GM12874 (cell line): ENCODE data around the gene TBRG4.

Experiments used
- TF ChIP-seq, protein P1 (sequence below): IDR thresholded peaks from 2 replicates; pipeline ENCODE4 v1.5.1; 2011; ENCODE audit warnings: low read depth, mild to moderate bottlenecking, control low read depth, low read length, moderate library complexity; ENCODE audit not compliant: insufficient read depth

Gene TBRG4

DNA sequence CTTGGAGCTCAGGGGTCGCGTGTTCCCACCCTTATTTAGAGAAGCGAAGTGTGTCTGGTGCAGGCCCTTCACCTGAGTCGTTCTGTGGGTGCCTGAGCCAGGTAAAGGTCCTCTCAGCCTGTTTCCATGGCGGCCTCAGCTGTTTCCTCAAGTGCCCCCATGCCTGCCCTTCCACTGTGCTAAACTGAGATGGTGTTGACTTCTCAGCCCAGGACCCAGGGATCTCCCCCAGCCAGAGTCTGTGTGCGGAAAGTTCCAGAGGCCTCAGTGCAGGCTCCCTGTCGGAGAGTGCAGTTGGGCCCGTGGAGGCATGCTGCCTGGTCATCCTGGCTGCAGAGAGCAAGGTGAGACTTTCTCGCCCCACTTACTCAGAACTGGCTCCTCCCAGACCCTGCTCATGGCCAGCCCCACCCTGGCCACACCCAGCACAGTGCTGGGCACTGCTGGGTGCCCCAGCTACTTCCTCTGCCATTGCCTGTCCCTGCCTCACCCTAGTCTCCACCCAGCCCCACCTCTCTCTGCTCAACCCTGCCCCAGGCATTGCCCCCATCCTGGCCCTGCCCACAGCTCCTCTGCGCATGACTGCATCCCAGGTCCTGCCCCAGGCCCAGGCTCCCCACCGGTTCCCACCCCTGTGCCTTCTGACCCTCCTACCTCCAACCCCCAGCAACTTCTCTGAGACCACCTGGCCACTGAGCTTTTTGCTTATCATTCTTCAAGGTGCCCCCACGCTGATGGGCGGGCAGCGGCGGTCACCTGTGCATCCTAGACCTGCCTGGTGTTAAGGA lies 43.1 kb downstream of the TBRG4 start:
- TF ChIP-seq, protein P1, sequence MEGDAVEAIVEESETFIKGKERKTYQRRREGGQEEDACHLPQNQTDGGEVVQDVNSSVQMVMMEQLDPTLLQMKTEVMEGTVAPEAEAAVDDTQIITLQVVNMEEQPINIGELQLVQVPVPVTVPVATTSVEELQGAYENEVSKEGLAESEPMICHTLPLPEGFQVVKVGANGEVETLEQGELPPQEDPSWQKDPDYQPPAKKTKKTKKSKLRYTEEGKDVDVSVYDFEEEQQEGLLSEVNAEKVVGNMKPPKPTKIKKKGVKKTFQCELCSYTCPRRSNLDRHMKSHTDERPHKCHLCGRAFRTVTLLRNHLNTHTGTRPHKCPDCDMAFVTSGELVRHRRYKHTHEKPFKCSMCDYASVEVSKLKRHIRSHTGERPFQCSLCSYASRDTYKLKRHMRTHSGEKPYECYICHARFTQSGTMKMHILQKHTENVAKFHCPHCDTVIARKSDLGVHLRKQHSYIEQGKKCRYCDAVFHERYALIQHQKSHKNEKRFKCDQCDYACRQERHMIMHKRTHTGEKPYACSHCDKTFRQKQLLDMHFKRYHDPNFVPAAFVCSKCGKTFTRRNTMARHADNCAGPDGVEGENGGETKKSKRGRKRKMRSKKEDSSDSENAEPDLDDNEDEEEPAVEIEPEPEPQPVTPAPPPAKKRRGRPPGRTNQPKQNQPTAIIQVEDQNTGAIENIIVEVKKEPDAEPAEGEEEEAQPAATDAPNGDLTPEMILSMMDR, result no peak

DNA sequence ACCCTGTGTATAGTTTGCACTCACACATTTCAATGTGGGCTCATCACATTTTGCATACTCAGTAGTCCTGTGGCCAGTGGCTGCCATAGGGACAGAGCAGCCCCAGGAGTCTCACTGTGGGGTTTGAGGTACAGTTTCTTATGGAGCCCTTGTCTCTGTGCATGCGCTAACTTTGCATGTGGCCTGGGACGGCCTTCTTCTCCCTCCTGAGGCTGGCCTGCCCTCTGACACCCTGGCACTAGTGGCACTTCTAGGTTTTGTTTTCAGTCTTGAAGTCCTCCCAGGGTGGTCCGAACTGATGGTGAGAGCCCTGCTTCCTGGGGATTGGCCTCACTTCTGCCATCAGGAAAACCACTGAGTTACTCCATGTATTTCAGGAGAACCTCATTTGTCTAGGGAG lies 43.9 kb downstream of the TBRG4 start:
- TF ChIP-seq, protein P1, result no peak

DNA sequence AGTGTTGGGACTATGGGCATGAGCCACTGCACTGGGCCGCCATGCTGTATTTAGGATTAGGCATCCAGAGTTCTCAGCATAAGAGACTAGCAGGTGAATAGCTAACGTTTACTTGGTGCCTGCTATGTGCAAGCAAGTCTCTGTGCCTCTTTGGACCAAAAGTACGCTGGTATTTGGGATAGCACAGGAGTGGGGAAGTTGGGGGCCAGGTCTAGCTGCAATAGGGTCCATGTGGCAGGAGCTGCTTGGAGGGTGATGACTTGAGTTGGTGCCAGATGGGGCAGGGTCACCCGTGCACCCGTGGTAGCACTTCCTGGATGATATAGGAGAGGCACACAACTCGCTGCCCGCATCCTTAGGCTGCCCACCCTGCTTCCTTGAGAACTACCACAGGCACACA lies 45.1 kb downstream of the TBRG4 start:
- TF ChIP-seq, protein P1, result no peak

DNA sequence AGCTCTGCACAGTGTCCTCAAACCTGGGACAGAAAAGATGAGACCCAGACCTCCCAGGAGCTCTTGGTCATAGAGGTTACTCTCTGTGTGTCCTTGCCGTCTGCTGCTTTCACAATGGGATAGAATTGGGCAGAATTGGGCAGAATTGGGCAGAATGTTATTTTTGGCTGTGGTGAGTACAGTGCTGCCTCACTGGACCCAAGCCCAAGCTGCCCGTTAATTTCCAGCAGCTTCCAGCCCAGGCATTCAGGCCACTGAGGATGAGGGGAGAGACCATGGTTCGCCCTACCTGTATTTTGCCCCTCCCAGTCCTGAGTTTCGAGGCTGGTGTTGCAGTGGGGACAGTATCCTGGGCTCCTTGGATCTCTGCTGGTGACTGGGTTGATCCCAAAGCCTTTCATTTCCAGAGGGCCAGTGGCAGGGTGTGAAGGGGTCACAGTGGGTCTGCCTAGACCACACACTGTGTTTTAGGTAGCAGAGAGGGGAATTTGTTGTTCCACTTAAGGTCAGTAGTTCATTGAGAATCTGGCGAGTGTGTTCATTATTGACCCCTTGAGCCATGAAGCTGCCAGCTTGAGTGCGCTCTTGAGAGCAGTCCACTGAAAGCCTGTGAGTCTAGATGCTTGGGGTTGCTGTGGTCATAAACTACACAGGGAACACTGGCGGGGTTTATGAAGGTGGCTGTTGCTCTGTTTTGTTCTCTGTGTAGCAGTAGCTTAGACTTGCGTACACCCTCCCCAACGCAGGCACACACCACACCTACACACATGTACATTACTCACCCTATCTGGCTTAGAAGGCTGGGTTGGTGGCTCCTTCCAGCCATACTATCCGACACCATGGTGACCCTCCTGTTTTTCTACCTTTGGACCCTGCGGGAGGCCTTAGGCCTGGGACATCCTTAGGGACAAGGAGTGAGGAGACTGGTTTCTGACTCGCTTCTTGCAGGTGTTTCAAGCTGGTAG lies 46.2 kb downstream of the TBRG4 start:
- TF ChIP-seq, protein P1, result no peak

DNA sequence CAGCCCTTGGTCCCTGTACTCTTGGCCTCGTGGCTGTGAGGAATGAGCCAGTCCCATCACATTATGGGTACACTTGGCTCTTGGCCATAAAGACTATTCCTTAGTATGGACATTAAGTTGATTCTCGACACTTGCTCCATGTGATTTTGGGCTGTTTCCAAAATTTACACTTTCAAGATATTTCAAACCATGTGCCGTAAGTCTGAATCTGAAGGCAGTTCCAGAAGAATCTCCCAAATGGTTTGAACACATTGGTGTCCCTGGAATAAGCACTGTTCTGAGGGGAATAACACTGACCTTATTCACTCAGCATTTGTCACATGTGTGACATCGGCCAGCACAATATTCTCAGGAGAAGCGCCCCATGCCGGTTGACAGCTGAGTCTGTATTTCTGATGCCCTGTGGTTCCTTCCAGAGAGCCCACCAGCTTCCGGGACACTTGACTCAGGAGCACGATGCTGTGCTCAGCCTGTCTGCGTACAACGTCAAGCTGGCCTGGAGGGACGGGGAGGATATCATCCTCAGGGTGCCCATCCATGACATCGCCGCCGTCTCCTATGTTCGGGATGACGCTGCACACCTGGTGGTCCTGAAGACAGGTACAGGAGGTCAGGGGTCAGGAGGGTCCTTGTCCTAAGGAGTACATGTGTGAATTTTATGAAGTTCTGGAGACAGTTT lies 47.3 kb downstream of the TBRG4 start:
- TF ChIP-seq, protein P1, result no peak

DNA sequence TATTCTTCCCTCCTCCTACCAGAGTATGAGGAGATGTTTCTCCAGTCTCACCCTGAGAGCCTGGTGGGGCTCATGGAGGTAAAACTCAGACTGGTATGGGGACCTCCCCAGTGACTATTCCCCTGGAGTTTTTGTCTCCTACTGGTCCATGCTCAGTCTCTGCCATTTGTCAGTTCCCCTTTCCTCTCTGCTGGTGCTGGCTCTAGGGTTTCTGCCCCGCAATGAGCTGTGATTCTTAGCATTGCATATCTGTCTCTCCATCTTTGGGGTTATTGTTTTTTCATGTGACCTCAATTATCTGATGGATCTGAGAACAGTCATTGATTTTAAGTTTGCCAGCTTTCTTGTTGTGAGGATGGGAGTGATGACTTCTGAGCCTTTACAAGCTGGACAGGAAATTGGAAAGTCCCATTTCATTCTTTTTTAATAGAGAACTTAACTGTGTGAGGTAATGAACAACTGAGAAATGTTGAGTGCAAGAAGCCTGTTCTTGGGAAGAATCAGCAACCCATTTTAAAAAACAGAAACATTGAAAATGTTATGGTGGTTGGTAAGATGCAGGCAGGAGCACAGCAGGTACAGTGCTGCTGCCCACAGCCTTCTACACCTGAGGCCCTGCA lies 49.6 kb downstream of the TBRG4 start:
- TF ChIP-seq, protein P1, result no peak

DNA sequence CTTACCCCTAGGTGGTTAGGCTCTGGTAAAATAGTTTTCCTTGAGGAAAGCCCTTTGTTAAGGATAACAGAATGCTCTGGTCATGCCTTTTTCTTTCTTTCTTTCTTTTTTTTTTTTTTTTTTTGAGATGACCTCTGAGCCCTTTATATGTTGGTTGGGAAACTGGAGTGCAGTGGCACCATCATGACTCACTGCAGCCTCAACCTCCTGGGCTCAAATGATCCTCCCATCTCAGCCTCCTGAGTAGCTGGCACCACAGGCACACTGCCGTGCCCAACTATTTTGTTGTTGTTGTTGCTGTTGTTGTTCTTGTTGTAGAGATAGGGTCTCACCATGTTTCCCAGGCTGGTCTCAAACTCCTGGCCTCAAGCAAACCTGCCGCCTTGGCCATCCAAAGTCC lies 50.1 kb downstream of the TBRG4 start:
- TF ChIP-seq, protein P1, result no peak
